Activated CD8-positive, alpha-beta memory T cell treated with anti-CD3 and anti-CD28 coated beads, Interleukin-2, amount 10 ng/mL, durations not matched to agents 7 days and 5 days (primary cell): ENCODE results near the gene MYO1G. TPM values are rescaled to one million over a fixed set of nuclear protein-coding genes. Genes with fewer than 3 reads are reported as not detected.

ENCODE experiments used
- ATAC-seq: fragments of 150-1000 bp; cut with Tn5 transposase; one replicate; pipeline ENCODE4 v1.10.0; 2021; ENCODE audit warnings: moderate library complexity
- CTCF ChIA-PET: fragments of 350-600 bp; sonication (Branson Sonifier 250); formaldehyde crosslinking; loops from one replicate; lab custom pipeline; 2021; ENCODE audit warnings: antibody characterized with exemption; lab: Charles Lee
- DNase-seq: peaks from one replicate; pipeline ENCODE4 v3.0.0-alpha.2; 2020
- H3K27ac Mint-ChIP-seq: one replicate; pipeline ENCODE4 v1.8.0; 2021; ENCODE audit warnings: mild to moderate bottlenecking, mixed read lengths
- H3K27me3 Mint-ChIP-seq: one replicate; pipeline ENCODE4 v1.8.0; 2021; ENCODE audit warnings: mixed read lengths
- H3K36me3 Mint-ChIP-seq: one replicate; pipeline ENCODE4 v1.8.0; 2021; ENCODE audit warnings: mild to moderate bottlenecking, mixed read lengths
- H3K4me1 Mint-ChIP-seq: one replicate; pipeline ENCODE4 v1.8.0; 2021; ENCODE audit warnings: mixed read lengths
- H3K4me3 Mint-ChIP-seq: one replicate; pipeline ENCODE4 v1.8.0; 2021; ENCODE audit warnings: mild to moderate bottlenecking, moderate library complexity, mixed read lengths
- H3K9me3 Mint-ChIP-seq: one replicate; pipeline ENCODE4 v1.8.0; 2022; ENCODE audit warnings: low read depth, mixed read lengths
- total RNA-seq, 2 experiments: library from RNA; stranded (reverse); gene quantifications; one replicate each; pipeline ENCODE4 v1.2.3, GENCODE V29; 2021

MYO1G gene
- total RNA-seq, 2 experiments from 2014 or later: 502 to 567 TPM

DNA sequence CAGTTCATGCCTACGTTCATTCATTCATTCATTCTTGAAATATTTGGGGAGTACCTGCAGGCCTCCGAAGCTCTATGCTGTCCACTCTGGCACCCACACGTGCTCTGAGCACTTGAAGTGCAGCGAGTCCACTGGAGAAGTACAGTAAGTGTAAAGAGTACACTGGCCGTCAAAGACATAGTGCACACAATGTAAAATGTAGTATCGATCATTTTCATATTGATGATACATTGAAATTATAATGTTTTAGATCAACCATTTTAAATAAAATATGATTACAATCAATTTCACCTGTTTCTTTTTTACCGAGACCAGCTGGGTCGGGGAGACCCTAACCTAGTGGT, 56.5 kb downstream of the MYO1G start:
- no peaks in the 10 kb centered on the region for H3K36me3 Mint-ChIP-seq

DNA sequence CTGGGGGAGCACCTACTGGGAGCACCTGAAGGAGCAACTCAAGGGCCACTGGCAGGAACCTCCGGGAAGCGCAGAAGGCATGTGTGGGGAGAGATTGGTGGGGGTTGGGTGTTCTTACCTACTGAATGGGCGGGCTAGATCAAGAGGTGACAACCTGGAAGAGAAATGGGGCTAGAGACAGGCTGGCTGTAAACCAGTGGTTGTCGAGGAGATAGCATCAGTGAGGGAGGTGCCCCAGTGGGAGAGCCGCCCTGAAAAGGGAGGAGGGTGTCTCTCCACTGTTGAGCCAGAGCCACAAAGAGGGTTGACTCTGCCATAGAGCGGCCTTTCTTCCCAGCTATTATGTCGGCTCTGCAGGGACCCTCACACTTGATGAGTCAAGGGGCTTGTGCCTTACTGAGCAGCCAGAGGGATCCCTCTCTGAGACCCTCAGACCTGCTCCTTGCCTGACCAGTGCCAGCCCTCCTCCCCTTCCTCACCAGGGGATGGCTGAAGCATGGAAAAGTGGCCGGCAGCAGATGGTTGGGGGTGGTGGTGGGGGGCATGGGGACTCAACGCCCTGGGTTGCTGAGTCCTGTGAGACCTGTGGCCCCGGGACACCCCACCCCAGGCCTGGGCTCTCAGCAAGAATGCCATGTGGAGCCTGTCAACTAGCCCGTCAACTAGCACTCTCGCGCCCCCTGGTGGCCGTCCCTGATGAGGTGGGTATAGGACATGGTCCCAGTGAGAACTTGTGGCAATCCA, 57.0 kb downstream of the MYO1G start:
- CTCF ChIA-PET: interaction anchor here (0.8 to 7.2 kb wide), 18 partner anchors 8 to 342 kb away, joined by 3 to 93 read pairs (median 4); partner anchors contain the start of genes H2AZ2, NACAD and PURB
- ATAC-seq (peak; percentile 99), DNase-seq (peak; percentile 96)
- no peaks in the 10 kb centered on the region for H3K9me3 Mint-ChIP-seq
- no peak overlapping the region for H3K4me3 Mint-ChIP-seq
- H3K27me3 Mint-ChIP-seq: peaks cover 5% of the 10 kb centered on the region
- H3K36me3 Mint-ChIP-seq: no peaks in the 10 kb centered on the region
- peak overlapping the region; percentile 46 for H3K27ac Mint-ChIP-seq
- H3K4me1 Mint-ChIP-seq: peaks cover 14% of the 10 kb centered on the region

More for the DNA sequence above, 56.5 kb downstream of the MYO1G start:
- H3K27ac Mint-ChIP-seq: no peak overlapping the region
- H3K27me3 Mint-ChIP-seq: peaks cover 8% of the 10 kb centered on the region
- peaks cover 14% of the 10 kb centered on the region for H3K4me1 Mint-ChIP-seq
- H3K4me3 Mint-ChIP-seq: no peak overlapping the region
- no peaks in the 10 kb centered on the region for H3K9me3 Mint-ChIP-seq
- ATAC-seq (peak; percentile 20), DNase-seq (no peak)
- CTCF ChIA-PET: interaction anchor here (0.5 to 7.2 kb wide), 17 partner anchors 9 to 342 kb away, joined by 3 to 93 read pairs (median 4); partner anchors contain the start of genes H2AZ2, NACAD and PURB

DNA sequence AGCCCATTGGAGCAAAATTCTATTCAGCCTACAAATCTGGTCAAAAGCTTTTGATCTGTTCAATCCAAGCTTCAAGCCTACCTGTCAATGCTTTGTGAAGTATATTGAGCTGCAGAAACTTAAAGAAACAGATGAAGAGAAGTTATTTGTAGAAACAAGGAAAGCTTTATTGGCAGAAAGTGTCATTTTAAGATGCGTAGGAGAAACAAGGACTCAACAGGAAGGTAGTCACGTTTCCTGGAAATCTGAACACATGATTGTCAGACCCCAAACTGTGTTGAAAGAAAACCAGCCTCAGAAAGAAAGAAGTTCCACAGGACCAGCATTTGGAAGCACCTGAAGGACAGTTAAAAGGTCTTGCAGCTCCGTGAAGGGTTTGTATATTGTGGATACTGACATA, 58.7 kb downstream of the MYO1G start:
- CTCF ChIA-PET: interaction anchor here (0.6 to 7.2 kb wide), 14 partner anchors 13 to 346 kb away, joined by 3 to 93 read pairs (median 3); partner anchors contain the start of genes DDX56 and PURB
- no peak overlapping the region for H3K4me3 Mint-ChIP-seq
- no peaks in the 10 kb centered on the region for H3K9me3 Mint-ChIP-seq
- no peak overlapping the region for H3K27ac Mint-ChIP-seq
- no peaks in the 10 kb centered on the region for H3K36me3 Mint-ChIP-seq
- peaks cover 18% of the 10 kb centered on the region for H3K4me1 Mint-ChIP-seq
- ATAC-seq (no peak), DNase-seq (no peak)
- H3K27me3 Mint-ChIP-seq: no peaks in the 10 kb centered on the region

DNA sequence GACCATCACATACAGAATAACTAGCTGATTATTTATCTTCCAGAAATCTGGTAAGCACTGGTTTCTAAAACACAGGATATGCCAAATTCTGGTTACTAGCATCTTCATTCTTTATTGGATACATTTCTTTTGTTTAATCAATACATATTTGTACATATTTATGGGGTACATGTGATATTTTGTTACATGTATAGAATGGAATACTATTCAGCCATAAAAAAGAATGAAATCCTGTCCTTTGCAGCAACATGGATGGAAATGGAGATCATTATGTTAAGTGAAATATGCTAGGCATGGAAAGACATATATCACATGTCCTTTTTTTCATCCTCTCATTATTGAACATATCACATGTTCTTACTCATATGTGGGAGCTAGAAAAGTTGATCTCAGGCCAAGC, 60.8 kb downstream of the MYO1G start:
- CTCF ChIA-PET: interaction anchor here (0.9 to 7.2 kb wide), 4 partner anchors 60 to 353 kb away, joined by 3 to 93 read pairs (median 4); partner anchors contain the start of gene H2AZ2
- Mint-ChIP-seq H3K27me3 (no peaks in the 10 kb centered on the region), H3K4me1 (peaks cover 24% of the 10 kb centered on the region), H3K36me3 (peaks cover 1% of the 10 kb centered on the region), H3K4me3 (no peak overlapping the region), H3K27ac (no peak overlapping the region), H3K9me3 (no peaks in the 10 kb centered on the region)
- ATAC-seq: no peak
- no peak for DNase-seq

DNA sequence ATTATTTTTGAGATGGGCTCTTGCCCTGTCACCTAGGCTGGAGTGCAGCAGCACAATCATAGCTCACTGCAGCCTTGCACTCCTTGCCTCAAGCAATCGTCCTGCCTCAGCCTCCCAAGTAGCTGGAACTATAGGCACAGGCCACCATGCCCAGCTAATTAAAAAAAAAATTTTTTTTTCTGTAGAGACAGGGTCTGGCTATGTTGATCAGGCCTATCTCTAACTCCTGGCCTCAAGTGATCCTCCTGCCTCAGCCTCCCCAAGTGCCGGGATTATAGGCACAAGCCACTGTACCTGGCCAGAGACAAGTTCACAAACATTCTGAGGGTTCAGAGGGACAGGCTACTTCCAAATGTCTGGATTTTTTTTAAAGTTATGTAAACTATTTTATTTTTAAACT, 61.4 kb downstream of the MYO1G start:
- Mint-ChIP-seq H3K4me1 (peaks cover 24% of the 10 kb centered on the region), H3K36me3 (peaks cover 1% of the 10 kb centered on the region), H3K4me3 (no peak overlapping the region), H3K27ac (no peak overlapping the region), H3K9me3 (no peaks in the 10 kb centered on the region), H3K27me3 (no peaks in the 10 kb centered on the region)
- CTCF ChIA-PET: interaction anchor here (0.9 to 7.2 kb wide), 3 partner anchors 59 to 69 kb away, joined by 3 to 93 read pairs (median 4); partner anchors contain the start of gene H2AZ2
- DNase-seq: no peak
- no peak for ATAC-seq

DNA sequence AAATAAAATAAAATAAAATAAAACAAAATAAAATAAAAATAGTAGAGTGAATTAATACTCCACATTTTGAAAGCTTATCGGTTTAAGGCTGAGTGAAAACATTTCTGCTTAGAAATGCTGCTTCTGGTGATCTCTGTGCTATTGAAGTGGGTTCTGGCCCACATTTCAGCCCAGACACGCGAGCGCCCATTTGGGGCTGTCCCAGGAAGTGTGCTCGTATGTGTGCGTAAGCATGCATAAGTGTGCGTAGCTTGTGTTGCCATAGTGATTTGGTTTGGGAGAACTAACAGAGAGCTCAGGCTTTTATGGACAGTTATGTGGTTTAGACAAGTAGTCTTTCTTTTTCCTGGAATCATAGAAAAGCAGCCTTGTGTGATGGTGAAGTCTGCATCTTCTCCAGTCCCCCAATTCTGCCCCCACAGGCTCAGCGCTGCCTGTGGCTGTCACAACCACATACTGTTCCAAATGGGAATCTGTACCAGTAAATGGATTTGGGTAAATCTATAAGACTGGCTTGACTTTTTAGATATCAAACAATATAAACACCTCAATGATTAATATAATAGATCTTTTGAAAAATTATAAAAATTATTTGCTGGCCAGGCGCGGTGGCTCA, 63.7 kb downstream of the MYO1G start:
- peak; percentile 86 for DNase-seq
- Mint-ChIP-seq H3K4me1 (peaks cover 14% of the 10 kb centered on the region), H3K27me3 (no peaks in the 10 kb centered on the region), H3K27ac (peak overlapping the region; percentile 76), H3K9me3 (no peaks in the 10 kb centered on the region), H3K36me3 (peaks cover 1% of the 10 kb centered on the region), H3K4me3 (no peak overlapping the region)
- CTCF ChIA-PET: interaction anchor here (0.7 to 1.8 kb wide), 7 partner anchors 24 to 281 kb away, joined by 3 to 8 read pairs (median 4); no protein-coding TSS in a partner anchor
- peak; percentile 96 for ATAC-seq

DNA sequence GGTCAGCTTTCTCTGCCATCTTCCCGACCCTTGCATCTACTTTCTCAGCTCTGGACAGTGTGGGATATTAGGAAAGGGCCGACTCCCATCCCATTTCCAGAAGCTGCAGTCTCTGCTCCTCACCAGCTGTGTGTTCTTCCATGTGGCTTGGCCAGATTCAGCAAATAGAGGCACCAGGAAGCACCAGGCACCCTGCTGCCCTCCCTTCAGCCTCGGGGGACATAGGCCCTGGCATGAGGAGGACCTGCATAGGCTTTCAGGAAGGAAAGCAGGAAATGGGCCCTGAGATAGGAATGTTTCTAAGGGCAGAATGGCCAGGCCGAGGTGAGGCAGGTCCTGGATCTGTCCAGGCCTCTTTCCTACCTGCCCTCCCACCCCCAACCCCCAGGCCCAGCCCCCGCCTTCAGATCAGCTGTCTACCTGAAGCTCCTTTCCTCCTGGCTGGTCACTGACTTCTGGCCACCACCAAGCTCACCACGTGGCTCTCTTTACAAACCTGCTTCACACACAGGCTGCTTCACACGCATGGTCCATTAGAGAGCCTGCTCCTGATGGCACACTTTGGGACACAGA, 66.0 kb downstream of the MYO1G start:
- H3K36me3 Mint-ChIP-seq: peaks cover 1% of the 10 kb centered on the region
- H3K4me1 Mint-ChIP-seq: peaks cover 10% of the 10 kb centered on the region
- ATAC-seq (no peak), DNase-seq (no peak)
- CTCF ChIA-PET: interaction anchor here (0.6 to 2.1 kb wide), 4 partner anchors 10 to 56 kb away, joined by 3 to 10 read pairs (median 4); no protein-coding TSS in a partner anchor
- H3K4me3 Mint-ChIP-seq: no peak overlapping the region
- no peaks in the 10 kb centered on the region for H3K9me3 Mint-ChIP-seq
- H3K27ac Mint-ChIP-seq: no peak overlapping the region
- H3K27me3 Mint-ChIP-seq: no peaks in the 10 kb centered on the region

Other genes with a start within 250 kb of the MYO1G start
- gene ZMIZ2, start 230.2 kb downstream of the MYO1G start, total RNA-seq: 100 to 1,000 TPM; 103 to 120 TPM
- 1,000 to 10,000 TPM; 1,935 to 2,367 TPM for gene PPIA, start 182.3 kb downstream of the MYO1G start, total RNA-seq
- 100 to 1,000 TPM; 302 to 331 TPM for gene H2AZ2, start 130.9 kb downstream of the MYO1G start, total RNA-seq
- gene PURB, start 93.5 kb downstream of the MYO1G start, total RNA-seq: 10 to 100 TPM; 33.4 to 35.4 TPM
- 100 to 1,000 TPM in 1 of 2 experiments, 10 to 100 TPM in 1; 87.5 to 113 TPM for gene CCM2, start 21.2 kb upstream of the MYO1G start, total RNA-seq
- gene NACAD, start 110.0 kb upstream of the MYO1G start, total RNA-seq: under 1 TPM; 0.09 to 0.35 TPM
- 100 to 1,000 TPM; 121 to 152 TPM for gene TBRG4, start 132.7 kb upstream of the MYO1G start, total RNA-seq
- not detected for gene RAMP3, start 178.8 kb upstream of the MYO1G start, total RNA-seq